Inflammatory macrophage (primary cell): ENCODE results near the gene CCDC146.
A peak's percentile ranks its signal among the peaks of the same experiment; 100 is the strongest.
"Not testable (repeated sequence)": the region's sequence is repeated elsewhere in the genome, so short reads cannot be mapped to it uniquely, and the experiment has no call there.

Experiments used
- DNase-seq, 2 donors: peaks; one replicate each; pipeline ENCODE4 v3.0.0-alpha.2; 2020 to 2022

Gene CCDC146

DNA sequence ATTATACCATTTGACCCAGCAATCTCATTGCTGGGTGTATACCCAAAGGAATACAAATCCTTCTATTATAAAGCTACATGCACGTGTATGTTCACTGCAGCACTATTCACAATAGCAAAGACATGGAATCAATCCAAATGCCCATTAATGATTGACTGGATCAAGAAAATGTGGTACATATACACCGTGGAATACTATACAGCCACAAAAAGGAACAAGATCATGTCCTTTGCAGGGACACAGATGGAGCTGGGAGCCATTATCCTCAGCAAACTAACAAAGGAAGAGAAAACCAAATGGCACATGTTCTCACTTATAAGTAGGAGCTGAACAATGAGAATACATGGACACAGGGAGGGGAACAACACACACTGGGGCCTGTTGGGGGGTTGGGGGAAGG lies 211.6 kb downstream of the CCDC146 start:
- DNase-seq: not testable (repeated sequence)

- no peak for DNase-seq
Measured at GRCh38 chr7:77335581-77335980, 213.2 kb downstream of the CCDC146 start.

DNA sequence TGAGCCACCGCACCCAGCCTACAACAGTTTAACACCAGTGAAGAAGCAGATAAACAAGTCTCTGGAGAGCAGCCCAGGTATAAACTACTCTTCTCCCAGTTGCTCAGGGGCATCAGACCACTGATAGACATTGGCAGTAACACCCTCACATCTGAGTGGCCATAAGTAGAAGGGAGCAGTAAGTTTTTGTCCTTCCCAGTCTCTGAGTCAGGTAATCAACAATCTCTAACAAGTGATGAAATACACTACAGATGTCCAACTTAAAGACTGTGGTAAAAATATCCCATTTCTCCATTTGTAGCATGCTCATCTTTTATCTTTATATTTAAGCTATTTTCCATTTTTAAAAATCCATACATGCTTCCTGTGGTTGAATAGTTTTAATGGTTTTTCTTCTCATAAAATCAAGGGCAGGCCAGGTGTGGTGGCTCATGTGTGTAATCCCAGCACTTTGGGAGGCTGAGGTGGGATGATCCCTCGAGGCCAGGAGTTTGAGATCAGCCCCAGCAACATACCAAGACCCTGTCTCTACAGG lies 215.1 kb downstream of the CCDC146 start:
- no peak for DNase-seq

DNA sequence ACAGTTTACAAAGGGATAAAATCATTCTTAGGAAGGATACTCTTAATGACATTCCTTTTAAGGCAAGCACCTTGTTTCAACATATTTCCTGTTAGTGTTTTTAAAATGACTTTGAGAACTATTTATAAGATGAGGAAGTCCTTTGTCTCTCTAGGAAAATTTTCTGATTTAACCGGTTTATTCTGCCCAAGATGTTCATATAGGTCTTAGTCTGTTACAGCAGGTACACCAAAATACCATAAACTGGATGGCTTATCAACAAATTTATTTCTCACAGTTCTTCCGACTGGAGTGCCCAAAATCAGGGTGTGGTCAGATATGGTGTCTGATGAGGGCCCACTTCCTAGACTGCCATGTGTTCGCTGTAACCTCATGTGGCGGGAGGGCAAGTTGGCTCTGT lies 215.8 kb downstream of the CCDC146 start:
- DNase-seq: peak; percentile 30 to 74

DNA sequence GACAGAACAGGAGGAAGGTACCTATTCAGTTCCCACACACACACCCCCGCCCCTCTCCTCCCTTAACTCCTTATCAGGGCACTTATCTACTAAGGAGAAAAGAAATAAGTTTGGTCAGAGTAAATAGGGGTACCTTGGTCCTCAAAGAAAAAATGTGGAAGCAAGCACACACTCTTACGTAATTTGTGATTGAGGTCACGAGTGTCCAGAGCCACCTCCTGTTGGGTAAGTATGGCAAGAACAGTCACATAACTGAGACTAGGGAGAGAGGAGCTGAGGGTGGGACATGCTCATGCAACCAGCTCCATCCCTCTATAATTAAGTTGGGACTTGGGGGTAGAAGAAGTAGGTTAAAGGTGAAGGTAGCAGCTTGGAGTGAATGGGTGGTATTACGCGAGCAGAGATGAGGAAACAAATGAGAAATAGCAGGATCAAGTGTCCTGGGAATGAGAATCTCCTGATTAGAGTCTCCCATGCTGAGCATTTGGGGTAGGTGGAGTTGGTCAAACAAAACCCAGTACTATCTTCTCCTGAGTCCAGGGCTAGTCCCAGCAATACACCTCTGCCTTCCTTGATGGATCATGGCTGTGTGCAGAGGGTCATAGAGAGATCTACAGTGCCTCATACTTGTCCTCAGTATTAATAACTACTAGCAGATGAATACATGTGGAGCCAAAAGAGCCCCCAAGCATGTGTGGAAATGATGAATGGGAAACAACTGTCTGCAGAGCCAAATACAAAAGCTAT lies 216.6 kb downstream of the CCDC146 start:
- DNase-seq: peak; percentile 85

GRCh38 chr7:77339726-77340125 lies 217.3 kb downstream of the CCDC146 start:
- no peak for DNase-seq
